Activated naive CD4-positive, alpha-beta T cell treated with anti-CD3 and anti-CD28 coated beads, Interleukin-2, amount 50 U/mL, for 24 hours (primary cell): ENCODE results near the gene GKN1.

Source experiments
- H3K27ac Mint-ChIP-seq: one replicate; pipeline ENCODE4 v1.8.0; 2021; ENCODE audit warnings: mild to moderate bottlenecking, mixed read lengths
- H3K27me3 Mint-ChIP-seq: one replicate; pipeline ENCODE4 v1.8.0; 2021; ENCODE audit warnings: mixed read lengths
- H3K36me3 Mint-ChIP-seq: one replicate; pipeline ENCODE4 v1.8.0; 2021; ENCODE audit warnings: mixed read lengths
- H3K4me1 Mint-ChIP-seq: one replicate; pipeline ENCODE4 v1.8.0; 2021; ENCODE audit warnings: mixed read lengths
- H3K4me3 Mint-ChIP-seq: one replicate; pipeline ENCODE4 v1.8.0; 2021; ENCODE audit warnings: mild to moderate bottlenecking, mixed read lengths
- H3K9me3 Mint-ChIP-seq: one replicate; pipeline ENCODE4 v1.8.0; 2021; ENCODE audit warnings: mixed read lengths

GKN1 gene

DNA sequence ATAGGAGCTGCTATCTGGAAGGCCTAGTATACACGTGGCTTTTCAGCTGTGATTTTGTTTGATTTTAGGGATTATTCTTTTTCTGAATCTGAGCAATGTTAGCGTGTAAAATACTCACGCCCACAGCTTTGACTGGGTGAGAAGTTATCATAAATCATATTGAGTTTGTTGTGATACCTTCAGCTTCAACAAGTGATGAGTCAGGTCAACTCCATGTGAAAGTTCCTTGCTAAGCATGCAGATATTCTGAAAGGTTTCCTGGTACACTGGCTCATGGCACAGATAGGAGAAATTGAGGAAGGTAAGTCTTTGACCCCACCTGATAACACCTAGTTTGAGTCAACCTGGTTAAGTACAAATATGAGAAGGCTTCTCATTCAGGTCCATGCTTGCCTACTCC is at the start of gene GKN1:
Gene GKN1 (plus strand): TSS at position 386 of the 400 bp plus-strand sequence. CDS start 42 bp downstream, outside the sequence.
- H3K27me3 Mint-ChIP-seq = peaks cover 19% of the 10 kb centered on the region
- H3K36me3 Mint-ChIP-seq = peaks cover under 1% of the 10 kb centered on the region
- H3K4me1 Mint-ChIP-seq = no peaks in the 10 kb centered on the region
- no peak within 1 kb of the TSS for H3K4me3 Mint-ChIP-seq
- no peak within 1 kb of the TSS for H3K27ac Mint-ChIP-seq
- no peaks in the 10 kb centered on the region for H3K9me3 Mint-ChIP-seq

DNA sequence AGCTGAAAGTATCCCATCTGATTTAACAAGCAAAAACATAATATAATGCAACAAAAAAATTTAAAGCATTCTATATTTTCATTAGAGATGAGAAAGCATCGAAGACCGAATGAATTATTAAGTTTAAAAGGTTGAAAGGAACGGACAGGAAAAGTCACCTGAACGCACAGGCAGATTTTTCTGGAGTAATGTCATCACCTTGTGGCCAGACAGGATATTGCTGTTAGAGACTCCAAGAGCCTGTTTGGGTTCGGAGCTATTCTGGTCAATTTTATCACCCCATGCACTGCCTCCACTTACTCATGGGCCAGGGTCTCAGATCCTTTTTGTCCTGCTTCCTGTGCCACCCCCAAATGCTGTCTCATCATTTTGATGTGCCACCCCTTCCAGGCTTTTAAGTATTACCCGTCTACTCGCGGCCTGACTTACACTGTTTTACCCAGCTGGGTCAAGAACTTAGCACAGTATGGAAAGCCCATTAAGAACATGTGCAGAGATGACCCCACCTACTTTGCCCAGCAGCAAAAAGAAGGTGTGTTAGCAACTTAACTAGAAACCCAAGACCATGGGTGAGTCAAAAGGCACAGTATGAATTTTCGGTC is 49.0 kb upstream of the GKN1 start:
- Mint-ChIP-seq H3K4me1 (peaks cover 4% of the 10 kb centered on the region), H3K9me3 (no peaks in the 10 kb centered on the region), H3K36me3 (no peaks in the 10 kb centered on the region), H3K27me3 (peaks cover 1% of the 10 kb centered on the region), H3K4me3 (no peak overlapping the region), H3K27ac (no peak overlapping the region)

DNA sequence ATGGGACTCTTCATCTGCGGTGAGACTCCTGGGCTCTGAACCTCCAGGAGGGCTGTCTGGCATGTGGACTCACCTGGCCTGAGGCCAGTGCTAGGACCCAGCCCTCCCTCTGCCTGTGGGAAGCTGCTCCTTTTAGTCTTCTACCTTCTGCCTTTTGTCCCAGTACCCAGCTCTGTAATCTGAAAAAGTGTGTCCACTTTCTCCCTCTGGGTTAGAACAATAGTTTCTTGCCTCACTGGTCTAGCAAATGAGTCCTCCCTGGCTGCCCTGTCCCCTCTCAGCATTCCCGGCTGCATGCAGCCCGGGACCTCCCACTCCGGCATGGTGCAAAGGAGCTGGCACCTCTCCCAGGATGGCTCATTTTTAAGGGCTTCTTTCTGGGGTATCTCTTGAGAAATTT is 47.6 kb upstream of the GKN1 start:
- Mint-ChIP-seq H3K4me3 (no peak overlapping the region), H3K9me3 (no peaks in the 10 kb centered on the region), H3K27me3 (peaks cover 1% of the 10 kb centered on the region), H3K4me1 (peaks cover 4% of the 10 kb centered on the region), H3K27ac (no peak overlapping the region), H3K36me3 (no peaks in the 10 kb centered on the region)

DNA sequence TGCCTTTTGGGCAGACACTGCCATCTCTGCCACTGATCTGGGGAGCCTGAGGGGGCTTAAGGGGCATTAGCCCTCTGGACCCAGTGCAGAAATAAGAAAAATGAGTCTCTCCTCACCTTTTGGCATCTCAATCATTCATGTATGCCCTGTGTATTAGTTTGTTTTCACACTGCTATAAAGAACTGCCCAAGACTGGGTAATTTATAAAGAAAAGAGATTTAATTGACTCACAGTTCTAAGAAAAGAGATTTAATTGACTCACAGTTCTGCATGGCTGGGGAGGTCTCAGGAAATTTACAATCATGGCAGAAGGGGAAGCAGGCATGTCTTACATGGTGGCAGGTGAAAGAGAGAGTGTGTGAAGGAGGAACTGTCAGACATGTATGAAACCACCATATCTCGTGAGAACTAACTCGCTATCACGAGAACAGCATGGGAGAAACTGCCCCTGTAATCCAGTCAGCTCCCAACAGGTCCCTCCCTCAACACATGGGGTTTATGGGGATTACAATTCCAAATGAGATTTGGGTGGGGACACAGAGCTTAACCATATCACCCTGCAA is 43.2 kb upstream of the GKN1 start:
- Mint-ChIP-seq H3K4me3 (no peak overlapping the region), H3K27ac (peak overlapping the region; percentile 1), H3K27me3 (peaks cover 1% of the 10 kb centered on the region), H3K36me3 (no peaks in the 10 kb centered on the region), H3K9me3 (no peaks in the 10 kb centered on the region), H3K4me1 (no peaks in the 10 kb centered on the region)

DNA sequence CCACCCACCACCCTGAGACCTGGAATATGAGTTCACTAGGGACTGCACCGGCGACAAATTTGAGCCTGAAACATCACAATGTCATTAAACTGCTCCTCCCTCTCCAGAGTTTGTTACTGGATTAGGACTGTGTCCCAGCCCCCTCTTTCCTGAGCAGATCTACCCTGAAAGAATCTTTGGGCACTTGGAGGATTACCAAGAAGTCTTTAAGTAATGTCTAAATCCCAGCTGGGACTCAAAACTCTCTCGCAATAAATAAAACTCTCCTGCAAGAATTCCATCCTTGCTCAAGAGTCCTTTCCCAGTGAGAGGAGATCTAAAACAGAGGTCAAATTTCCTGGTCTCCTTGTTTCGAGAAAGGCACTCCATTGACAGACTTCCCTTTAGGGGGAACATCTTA is 42.6 kb upstream of the GKN1 start:
- Mint-ChIP-seq H3K36me3 (no peaks in the 10 kb centered on the region), H3K9me3 (no peaks in the 10 kb centered on the region), H3K27ac (no peak overlapping the region), H3K4me1 (no peaks in the 10 kb centered on the region), H3K4me3 (no peak overlapping the region), H3K27me3 (peaks cover 1% of the 10 kb centered on the region)

DNA sequence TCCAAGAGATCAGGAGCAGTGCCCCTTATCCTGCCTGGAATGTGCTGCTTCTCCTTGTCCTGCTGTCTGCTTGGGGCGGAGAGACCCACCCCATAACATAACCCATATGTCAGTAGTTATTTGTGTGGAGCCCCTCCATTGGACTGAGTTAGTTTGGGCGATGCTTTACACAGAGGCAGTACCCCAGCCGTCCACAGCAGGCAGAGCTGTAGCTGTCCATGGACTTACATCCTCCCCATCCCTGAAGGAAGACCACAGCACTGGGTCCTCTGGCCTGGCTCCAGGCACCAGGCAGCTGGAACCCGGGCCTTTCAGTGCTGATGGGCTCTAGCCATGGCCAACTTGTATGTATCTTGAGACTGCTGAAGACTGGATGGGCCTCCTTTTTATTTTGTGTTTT is 42.0 kb upstream of the GKN1 start:
- Mint-ChIP-seq H3K4me1 (no peaks in the 10 kb centered on the region), H3K27ac (no peak overlapping the region), H3K9me3 (no peaks in the 10 kb centered on the region), H3K4me3 (no peak overlapping the region), H3K27me3 (peaks cover 1% of the 10 kb centered on the region), H3K36me3 (no peaks in the 10 kb centered on the region)

DNA sequence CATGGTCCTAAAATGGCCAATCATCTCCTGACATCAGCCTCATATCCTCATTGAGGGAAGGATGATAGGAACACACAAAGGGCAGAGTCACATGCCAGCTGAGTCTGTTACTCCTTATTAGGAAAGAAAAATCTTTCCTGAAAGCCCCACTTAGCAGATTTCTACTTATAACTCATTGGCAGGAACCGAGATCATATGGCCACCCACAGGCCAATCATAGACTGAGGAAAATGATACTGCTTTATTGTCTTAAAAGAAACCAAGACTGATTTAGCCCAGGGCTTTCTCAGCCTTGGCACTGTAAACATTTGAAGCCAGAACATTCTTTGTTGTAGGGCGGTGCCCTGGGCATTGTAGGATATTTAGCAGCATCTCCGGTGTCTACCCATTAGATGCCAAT is 40.4 kb upstream of the GKN1 start:
- no peaks in the 10 kb centered on the region for H3K4me1 Mint-ChIP-seq
- no peak overlapping the region for H3K27ac Mint-ChIP-seq
- H3K27me3 Mint-ChIP-seq = peaks cover 1% of the 10 kb centered on the region
- no peaks in the 10 kb centered on the region for H3K9me3 Mint-ChIP-seq
- no peak overlapping the region for H3K4me3 Mint-ChIP-seq
- no peaks in the 10 kb centered on the region for H3K36me3 Mint-ChIP-seq

GRCh38 chr2:68935471-68935870 is 39.0 kb upstream of the GKN1 start:
- H3K27ac Mint-ChIP-seq = no peak overlapping the region
- H3K36me3 Mint-ChIP-seq = no peaks in the 10 kb centered on the region
- H3K4me3 Mint-ChIP-seq = no peak overlapping the region
- no peaks in the 10 kb centered on the region for H3K9me3 Mint-ChIP-seq
- H3K4me1 Mint-ChIP-seq = no peaks in the 10 kb centered on the region
- peaks cover 1% of the 10 kb centered on the region for H3K27me3 Mint-ChIP-seq

- H3K27ac Mint-ChIP-seq = no peak overlapping the region
- H3K9me3 Mint-ChIP-seq = no peaks in the 10 kb centered on the region
- H3K4me3 Mint-ChIP-seq = no peak overlapping the region
- H3K36me3 Mint-ChIP-seq = no peaks in the 10 kb centered on the region
- no peaks in the 10 kb centered on the region for H3K4me1 Mint-ChIP-seq
- H3K27me3 Mint-ChIP-seq = peaks cover 7% of the 10 kb centered on the region
Observed at GRCh38 chr2:68936427-68936826, 38.0 kb upstream of the GKN1 start.

DNA sequence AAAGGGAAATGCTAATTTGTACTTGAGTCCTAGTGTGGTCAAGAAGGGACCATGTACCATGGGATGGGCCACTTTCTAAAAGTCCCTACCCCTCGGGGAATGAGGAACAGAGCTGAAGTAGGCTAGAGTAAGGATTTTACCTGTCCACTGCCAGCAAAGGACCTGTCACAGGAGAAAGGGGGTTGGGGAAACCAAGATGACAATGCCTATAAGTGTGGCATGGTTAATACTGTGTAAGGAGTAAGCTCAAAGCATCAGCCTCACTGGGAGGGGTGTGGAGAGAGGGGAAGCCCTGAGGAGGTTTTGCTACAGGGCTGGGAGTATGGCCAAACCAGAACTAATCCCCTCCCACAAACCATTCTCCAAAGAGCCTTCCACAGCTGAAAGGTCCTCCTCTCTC is 37.5 kb upstream of the GKN1 start:
- H3K4me3 Mint-ChIP-seq = no peak overlapping the region
- no peak overlapping the region for H3K27ac Mint-ChIP-seq
- no peaks in the 10 kb centered on the region for H3K4me1 Mint-ChIP-seq
- H3K27me3 Mint-ChIP-seq = peaks cover 7% of the 10 kb centered on the region
- H3K9me3 Mint-ChIP-seq = no peaks in the 10 kb centered on the region
- no peaks in the 10 kb centered on the region for H3K36me3 Mint-ChIP-seq

GRCh38 chr2:68937346-68938055 is 36.9 kb upstream of the GKN1 start:
- Mint-ChIP-seq H3K4me1 (no peaks in the 10 kb centered on the region), H3K27ac (no peak overlapping the region), H3K4me3 (no peak overlapping the region), H3K36me3 (no peaks in the 10 kb centered on the region), H3K9me3 (no peaks in the 10 kb centered on the region), H3K27me3 (peaks cover 7% of the 10 kb centered on the region)

DNA sequence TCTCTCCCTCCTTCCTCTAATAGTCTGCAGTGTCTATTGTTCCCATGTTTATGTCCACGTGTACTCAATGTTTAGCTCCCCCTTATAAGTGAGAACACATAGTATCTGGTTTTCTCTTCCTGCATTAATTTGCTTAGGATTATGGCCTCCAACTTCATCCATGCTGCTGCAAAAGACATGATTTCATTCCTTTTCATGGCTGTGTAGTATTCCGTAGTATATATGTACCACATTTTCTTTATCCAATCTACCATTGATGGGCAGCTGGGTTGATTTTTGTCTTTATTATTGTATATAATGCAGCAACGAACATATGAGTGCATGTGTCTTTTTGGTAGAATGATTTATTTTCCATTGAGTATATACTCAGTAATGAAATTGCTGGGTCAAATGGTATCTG is 35.5 kb upstream of the GKN1 start:
- no peaks in the 10 kb centered on the region for H3K4me1 Mint-ChIP-seq
- no peaks in the 10 kb centered on the region for H3K9me3 Mint-ChIP-seq
- H3K27me3 Mint-ChIP-seq = peaks cover 13% of the 10 kb centered on the region
- no peak overlapping the region for H3K27ac Mint-ChIP-seq
- H3K4me3 Mint-ChIP-seq = no peak overlapping the region
- H3K36me3 Mint-ChIP-seq = peaks cover 2% of the 10 kb centered on the region

DNA sequence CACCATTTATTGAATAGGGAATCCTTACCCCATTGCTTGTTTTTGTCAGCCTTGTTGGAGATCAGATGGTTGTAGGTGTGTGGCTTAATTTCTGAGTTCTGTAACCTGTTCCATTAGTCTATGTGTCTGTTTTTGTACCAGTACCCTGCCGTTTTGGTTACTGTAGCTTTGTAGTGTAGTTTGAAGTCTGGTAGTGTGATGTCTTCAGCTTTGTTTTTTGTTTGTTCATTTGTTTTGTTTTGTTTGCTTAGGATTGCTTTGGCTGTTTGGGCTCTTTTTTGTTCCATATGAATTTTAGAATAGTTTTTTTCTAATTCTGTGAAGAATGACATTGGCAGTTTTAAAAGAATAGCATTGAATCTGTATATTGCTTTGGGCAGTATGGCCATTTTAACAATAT is 34.5 kb upstream of the GKN1 start:
- no peaks in the 10 kb centered on the region for H3K4me1 Mint-ChIP-seq
- peaks cover 2% of the 10 kb centered on the region for H3K36me3 Mint-ChIP-seq
- H3K9me3 Mint-ChIP-seq = no peaks in the 10 kb centered on the region
- peaks cover 13% of the 10 kb centered on the region for H3K27me3 Mint-ChIP-seq
- H3K27ac Mint-ChIP-seq = no peak overlapping the region
- no peak overlapping the region for H3K4me3 Mint-ChIP-seq

DNA sequence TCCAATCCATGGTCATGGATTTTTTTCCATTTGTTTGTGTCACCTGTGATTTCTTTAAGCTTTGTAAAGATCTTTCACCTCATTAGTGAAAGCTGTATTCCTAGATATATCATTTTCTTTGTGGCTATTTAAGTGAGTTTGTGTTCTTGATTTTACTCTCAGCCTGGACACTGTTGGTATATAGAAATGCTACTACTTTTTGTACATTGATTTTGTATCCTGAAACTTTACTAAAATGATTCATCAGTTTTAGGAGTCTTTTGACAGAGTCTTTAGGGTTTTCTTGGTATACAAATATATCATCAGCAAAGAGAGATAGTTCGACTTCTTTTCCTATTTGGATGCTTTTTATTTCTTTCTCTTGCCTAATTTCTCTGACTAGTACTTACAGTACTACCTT is 34.1 kb upstream of the GKN1 start:
- Mint-ChIP-seq H3K4me3 (no peak overlapping the region), H3K27ac (no peak overlapping the region), H3K9me3 (no peaks in the 10 kb centered on the region), H3K4me1 (no peaks in the 10 kb centered on the region), H3K36me3 (peaks cover 2% of the 10 kb centered on the region), H3K27me3 (peaks cover 13% of the 10 kb centered on the region)

GRCh38 chr2:68942827-68943226 is 31.6 kb upstream of the GKN1 start:
- Mint-ChIP-seq H3K4me3 (no peak overlapping the region), H3K9me3 (no peaks in the 10 kb centered on the region), H3K27ac (no peak overlapping the region), H3K27me3 (peaks cover 14% of the 10 kb centered on the region), H3K4me1 (no peaks in the 10 kb centered on the region), H3K36me3 (peaks cover 2% of the 10 kb centered on the region)
